ENCODE results near the gene NT5C. TPM values are rescaled to one million over a fixed set of nuclear protein-coding genes. Genes with fewer than 3 reads are reported as not detected.
A peak's percentile ranks its signal among the peaks of the same experiment; 100 is the strongest.
"Not testable (repeated sequence)": the region's sequence is repeated elsewhere in the genome, so short reads cannot be mapped to it uniquely, and the experiment has no call there.

NT5C gene
- polyA plus RNA-seq (2014; cell fraction: cytosol; rRNA removed), result 134 and 151 TPM in 2 replicates
- polyA plus RNA-seq (2014; cell fraction: nucleus; rRNA removed), result 591 and 629 TPM in 2 replicates

- peak; percentile 88 for DNase-seq (ENCODE audit: low spot score)
Observed at GRCh38 chr17:75131278-75132017, at the start of gene NT5C. NT5C (minus strand) TSS chr17:75131742; CDS start chr17:75131707, 35 bp downstream.

GRCh38 chr17:75181110-75181509 lies 49.6 kb upstream of the NT5C start:
- DNase-seq (ENCODE audit: low spot score), result no peak

GRCh38 chr17:75178453-75178852 lies 46.9 kb upstream of the NT5C start:
- DNase-seq (ENCODE audit: low spot score), result no peak

GRCh38 chr17:75176625-75177024 lies 45.1 kb upstream of the NT5C start:
- DNase-seq (ENCODE audit: low spot score), result no peak

- no peak for DNase-seq (ENCODE audit: low spot score)
Observed at GRCh38 chr17:75174996-75175395, 43.5 kb upstream of the NT5C start.

- no peak for DNase-seq (ENCODE audit: low spot score)
Observed at GRCh38 chr17:75173526-75173925, 42.0 kb upstream of the NT5C start.

- no peak for DNase-seq (ENCODE audit: low spot score)
Observed at GRCh38 chr17:75168998-75169397, 37.5 kb upstream of the NT5C start.

GRCh38 chr17:75164606-75165005 lies 33.1 kb upstream of the NT5C start:
- DNase-seq (ENCODE audit: low spot score), result not testable (repeated sequence)

- no peak for DNase-seq (ENCODE audit: low spot score)
Observed at GRCh38 chr17:75163074-75163473, 31.5 kb upstream of the NT5C start.

GRCh38 chr17:75160211-75160610 lies 28.7 kb upstream of the NT5C start:
- DNase-seq (ENCODE audit: low spot score), result no peak

GRCh38 chr17:75159196-75160031 lies 27.9 kb upstream of the NT5C start:
- DNase-seq (ENCODE audit: low spot score), result no peak

- not testable (repeated sequence) for DNase-seq (ENCODE audit: low spot score)
Observed at GRCh38 chr17:75158480-75158879, 26.9 kb upstream of the NT5C start.

- DNase-seq (ENCODE audit: low spot score), result no peak
Observed at GRCh38 chr17:75155191-75155601, 23.7 kb upstream of the NT5C start.

GRCh38 chr17:75154195-75155106 lies 22.9 kb upstream of the NT5C start, which contains the start of gene JPT1:
JPT1 (minus strand) TSS chr17:75154512; CDS start chr17:75154397, 115 bp downstream.
- peak; percentile 99 for DNase-seq (ENCODE audit: low spot score)

- DNase-seq (ENCODE audit: low spot score), result peak; percentile 44
Observed at GRCh38 chr17:75153780-75154194, 22.2 kb upstream of the NT5C start.

GRCh38 chr17:75152922-75153779 lies 21.6 kb upstream of the NT5C start:
- DNase-seq (ENCODE audit: low spot score), result peak; percentile 52

- no peak for DNase-seq (ENCODE audit: low spot score)
Observed at GRCh38 chr17:75152523-75152921, 21.0 kb upstream of the NT5C start.

- no peak for DNase-seq (ENCODE audit: low spot score)
Observed at GRCh38 chr17:75151930-75152329, 20.4 kb upstream of the NT5C start.

GRCh38 chr17:75147878-75148546 lies 16.5 kb upstream of the NT5C start:
- no peak for DNase-seq (ENCODE audit: low spot score)

- DNase-seq (ENCODE audit: low spot score), result no peak
Observed at GRCh38 chr17:75146592-75146991, 15.1 kb upstream of the NT5C start.

Measured in SK-N-DZ (cell line).